NCI-H524 (cell line): ENCODE data around the gene CDH23.

Source experiments
- DNase-seq, 2 experiments: peaks; one replicate each; lab custom pipeline; 2025; lab: John Stamatoyannopoulos, UW

The CDH23 gene

DNA sequence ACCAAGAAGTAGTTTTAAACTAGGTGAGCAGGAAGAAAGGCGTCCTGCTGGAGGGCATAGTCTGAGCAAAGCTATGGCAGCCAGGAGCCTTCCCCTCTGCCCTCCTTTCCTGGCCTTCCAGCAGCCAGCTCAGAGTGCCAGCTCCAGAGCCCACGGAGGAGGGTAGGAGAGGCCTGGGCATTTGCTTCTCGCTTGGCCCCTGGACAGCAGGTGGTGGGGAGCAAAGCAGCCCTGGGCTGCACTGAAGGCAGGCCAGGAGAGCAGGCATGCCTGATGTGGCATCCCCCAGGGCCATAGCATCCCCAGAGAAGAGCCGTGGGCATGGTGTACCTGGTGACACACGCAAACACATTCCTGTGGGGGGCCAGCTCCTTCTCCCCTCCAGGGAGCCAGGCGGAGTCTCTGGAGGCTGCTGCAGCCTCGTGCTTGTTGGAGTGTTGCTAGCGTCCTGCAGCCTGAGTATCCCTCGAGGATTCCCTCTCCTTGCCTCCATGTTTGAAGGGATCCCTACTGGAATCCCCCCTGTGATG is 43.9 kb downstream of the CDH23 start:
- no peak for DNase-seq

DNA sequence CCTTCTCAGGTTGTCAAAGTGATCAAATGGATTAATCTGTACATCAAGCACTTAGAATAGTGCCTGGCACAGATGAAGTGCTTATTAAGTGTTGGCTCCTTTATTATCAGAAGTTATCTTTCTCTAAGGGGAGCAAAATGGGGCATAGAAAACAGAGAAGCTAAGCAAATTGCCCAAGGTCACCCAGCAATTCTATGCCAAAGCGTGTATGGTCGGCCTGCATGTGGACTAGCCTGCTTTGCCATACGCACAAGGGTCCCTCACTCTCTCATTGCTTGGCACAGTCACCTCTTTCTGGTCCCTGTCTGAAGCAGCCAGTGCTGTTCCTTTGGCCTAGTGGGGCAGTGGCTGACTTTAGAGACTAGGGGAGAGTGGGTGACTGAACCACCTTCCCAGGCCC is 45.3 kb downstream of the CDH23 start:
- no peak for DNase-seq

DNA sequence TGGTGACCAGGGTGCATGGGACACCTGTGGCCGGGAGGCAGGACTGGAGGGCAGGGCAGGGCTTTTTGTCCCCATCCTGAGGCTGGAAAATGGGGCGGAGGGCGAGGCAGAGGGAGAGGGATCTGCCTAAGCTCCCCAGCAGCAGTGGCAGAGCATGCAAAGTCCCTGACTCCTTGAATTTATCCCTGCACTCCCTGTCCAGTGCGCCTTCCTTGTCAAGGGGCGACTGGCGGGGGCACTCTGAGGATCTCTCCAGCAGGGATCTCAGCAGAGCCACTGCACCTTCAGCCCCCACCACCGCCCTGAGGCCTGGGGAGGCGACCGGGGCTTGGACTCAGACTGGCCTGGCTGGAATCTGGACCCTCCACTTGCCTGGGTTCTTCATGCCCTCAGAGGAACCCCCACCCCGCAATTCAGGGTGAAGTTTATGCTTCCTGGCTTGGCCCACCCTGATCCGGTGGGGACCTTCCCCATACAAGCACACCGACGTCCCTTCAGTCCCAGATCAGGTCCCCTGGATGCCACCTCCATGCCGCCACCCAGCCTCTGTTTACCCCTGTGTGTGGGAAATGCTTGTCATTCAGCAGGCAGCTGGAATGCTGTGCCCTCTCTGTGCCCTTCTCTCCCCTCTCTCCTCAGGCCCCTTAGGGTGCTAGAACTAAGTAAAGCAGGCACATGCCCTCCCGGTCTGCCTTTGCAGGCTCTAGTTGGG is 46.3 kb downstream of the CDH23 start:
- DNase-seq: no peak

DNA sequence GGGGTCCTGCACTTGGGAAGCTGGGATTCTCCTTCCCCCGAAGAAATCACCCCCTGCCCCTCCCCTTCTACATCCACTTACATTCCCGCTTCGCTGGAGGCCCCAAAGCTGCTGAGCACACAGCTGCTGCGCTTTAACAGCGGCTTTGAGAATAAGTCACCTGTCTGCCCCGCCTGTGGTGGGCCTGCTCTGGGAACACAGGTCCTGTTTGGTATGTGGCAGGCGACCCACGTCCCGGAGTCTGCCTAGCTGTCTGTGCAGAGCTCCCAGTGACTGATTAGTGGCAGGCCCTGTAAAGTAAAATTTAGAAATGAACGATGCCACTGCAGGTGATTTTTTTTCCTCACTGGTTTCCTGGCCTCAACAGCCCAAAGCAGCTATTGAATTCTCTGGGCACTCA is 47.0 kb downstream of the CDH23 start:
- DNase-seq: peak in 1 of 2 experiments; percentile 27

DNA sequence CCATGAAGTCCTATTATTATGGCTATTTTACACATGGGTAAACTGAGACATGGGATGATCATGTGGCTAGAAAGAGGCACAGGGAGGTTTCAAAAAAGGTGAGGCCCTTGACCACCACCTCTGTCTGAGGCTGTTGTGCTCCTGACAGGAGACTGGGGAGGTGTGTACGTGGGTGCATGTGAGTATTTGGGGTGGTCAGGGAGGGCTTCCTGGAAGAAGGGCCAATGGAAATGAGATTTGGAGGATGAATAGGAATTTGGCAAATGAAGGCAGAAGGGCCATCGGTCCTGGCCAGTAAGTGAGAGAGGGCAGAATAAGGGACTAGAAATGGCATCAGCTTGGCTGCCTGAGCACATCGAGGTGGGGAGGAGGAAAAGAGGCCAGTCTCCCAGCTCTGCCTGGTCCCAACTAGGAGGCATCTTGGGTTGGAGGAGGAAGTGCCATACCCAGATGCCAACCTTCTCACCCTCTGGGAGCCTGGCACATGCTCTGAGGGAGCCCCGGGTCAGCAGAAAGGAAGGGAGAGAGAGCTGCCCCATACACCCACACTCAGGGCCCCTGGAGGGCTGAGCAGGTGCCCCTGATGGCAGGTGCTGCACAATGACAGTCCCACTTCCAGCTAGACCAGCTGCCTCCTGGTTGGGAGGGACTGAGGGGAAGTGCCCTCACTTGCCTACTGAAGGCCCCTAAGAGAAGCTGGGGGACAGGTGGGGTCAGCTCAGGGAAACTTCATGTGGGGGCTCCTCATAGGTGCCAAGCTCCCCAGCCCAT is 47.7 kb downstream of the CDH23 start:
- no peak for DNase-seq

DNA sequence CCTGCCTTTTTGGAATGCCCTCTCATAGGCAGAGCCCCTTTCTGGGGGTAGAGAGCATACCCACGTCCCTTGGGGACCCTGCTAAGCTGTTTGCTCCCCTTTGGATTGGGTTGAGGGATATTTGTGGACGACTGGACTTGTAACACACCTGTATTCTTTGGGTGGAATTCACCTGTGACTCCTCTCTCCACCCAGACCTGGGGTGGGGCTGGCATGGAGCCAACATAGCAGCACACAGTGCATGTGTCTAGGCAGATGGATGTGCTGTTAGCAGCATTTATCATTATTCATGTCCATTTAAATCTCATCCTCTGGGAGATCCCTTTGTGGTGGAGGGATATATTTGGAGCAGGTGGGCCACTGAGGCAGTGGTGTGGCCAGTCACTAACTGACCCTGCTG is 51.0 kb downstream of the CDH23 start:
- DNase-seq: no peak

DNA sequence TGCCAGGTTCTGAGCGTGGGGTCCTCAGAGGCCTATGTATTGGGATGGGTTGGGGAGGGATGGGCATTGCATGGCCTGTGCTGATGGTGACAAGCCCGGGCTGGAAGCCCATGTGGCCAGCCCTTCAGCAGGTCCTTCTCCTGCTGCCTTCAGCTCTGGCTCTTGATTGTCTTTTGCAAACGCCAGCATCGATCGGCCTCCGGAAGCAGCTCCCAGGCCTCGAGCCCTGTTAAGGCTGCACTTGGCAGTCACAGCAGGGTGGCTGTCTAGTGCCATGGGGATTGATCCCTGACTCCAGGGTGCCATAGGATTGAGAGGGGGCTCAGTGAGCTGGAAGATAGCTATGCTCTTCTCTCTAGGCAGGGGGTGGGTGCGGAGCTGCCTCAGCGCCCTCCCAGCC is 51.4 kb downstream of the CDH23 start:
- no peak for DNase-seq

DNA sequence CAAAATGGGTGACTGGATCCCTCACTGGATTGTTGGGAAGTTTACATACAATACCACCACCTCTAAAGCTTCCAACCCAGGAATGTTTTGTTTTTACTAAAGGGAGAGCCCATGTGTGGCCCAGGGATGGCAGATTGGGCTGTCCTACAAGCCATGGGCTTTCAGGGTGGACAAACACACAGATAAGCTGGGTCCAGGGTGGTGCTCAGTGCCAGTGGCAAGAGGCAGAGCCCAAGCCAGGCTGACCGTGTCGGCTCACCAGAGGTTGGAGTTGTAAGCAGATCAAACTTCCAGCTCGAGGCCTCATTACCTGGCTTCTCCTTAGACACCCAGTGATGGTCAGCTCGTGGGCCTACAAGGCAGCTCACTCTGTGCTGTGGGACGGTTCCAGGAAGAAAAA is 52.3 kb downstream of the CDH23 start:
- DNase-seq: no peak

DNA sequence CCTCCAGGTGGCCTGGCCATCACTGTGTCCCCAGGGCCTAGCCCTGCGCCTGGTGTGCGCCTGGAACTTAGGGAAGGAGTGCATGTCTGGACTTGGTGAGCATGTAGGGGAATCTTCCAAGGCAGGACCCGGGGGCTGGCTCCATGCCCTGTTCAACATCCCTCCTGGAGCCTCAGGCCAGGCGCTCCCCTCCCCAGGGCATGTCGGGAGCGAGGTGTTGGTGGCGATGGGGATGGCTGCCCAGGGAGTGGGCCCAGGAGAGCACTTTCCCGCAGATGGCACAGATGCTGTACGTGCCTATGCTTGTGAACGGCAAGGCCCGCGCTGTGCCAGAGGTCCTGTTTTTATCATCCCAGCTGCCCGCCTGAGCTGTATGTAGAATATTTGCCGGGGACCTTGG is 55.0 kb downstream of the CDH23 start:
- no peak for DNase-seq

DNA sequence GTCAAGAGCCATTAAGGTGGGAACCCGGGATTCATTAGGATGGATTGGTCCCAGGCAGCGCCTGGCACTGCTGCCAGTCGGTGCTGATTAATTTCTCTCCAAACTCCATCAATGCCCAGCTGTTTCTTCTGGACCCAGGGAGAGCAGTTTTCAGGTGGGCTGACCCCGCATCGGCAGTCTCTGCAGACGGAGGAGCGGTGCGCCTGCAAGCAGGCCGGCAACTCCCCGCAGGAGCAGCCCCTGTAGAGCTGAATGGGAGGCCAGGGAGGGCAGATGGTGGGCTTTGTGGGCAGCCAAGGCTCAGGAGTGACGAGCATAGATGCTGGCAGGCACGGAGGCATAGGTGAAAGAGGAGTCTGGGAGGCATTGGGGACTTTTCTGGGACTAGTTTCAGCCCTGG is 56.5 kb downstream of the CDH23 start:
- DNase-seq: no peak

DNA sequence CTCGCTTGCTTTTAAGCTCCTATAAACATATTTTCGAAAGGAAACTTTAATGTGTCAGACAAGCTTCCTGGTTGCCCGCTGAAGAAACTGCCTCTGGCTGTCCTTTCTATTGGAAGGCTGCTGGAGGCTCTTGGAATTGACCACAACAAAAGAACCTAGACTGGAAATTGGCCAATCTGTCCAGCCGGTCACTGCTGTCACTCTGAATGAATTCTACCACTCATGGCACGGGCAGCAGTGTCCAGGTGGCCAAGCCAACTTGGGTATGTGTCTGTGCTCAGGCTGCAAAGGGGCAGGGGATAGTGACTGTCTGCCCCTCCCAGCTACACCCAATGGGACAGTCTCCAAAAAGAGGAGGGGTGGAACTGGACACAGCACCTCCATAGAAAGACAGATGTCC is 57.6 kb downstream of the CDH23 start:
- DNase-seq: no peak

DNA sequence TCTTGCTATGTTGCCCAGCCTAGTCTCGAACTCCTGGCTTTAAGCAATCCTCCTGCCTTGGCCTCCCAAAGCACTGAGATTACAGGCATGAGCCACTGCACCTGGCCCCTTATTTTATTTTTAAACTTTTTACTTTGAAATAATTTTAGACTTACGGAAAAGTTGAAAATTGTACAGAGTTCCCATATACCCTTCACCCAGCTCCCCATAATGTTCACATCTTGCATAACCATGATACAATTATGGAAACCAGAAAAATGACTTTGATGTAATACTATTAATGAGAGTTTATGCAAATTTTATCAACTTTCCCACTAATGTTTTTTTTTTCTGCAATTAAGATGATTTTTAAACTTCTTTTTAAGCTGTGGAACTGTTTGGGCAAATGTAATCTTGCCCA is 58.3 kb downstream of the CDH23 start:
- DNase-seq: no peak

DNA sequence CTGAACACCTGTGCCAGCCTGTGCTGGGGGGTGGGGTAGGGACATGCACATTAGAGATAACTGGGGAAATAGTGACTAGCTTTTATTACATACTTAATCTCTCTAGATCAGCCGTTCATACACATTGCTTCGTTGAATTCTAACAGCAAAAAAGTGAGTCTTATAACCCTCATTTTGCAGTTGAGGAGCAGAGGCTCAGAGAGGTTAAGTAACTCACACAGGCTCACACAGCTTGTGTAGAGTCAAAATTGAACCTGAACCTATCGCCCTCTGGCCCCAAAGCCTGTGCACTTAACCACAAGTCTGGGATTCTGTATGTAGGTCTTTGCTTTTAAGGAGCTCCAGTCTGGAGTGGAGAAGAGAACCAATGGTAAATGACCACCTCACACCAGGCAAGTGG is 59.9 kb downstream of the CDH23 start:
- DNase-seq: no peak

DNA sequence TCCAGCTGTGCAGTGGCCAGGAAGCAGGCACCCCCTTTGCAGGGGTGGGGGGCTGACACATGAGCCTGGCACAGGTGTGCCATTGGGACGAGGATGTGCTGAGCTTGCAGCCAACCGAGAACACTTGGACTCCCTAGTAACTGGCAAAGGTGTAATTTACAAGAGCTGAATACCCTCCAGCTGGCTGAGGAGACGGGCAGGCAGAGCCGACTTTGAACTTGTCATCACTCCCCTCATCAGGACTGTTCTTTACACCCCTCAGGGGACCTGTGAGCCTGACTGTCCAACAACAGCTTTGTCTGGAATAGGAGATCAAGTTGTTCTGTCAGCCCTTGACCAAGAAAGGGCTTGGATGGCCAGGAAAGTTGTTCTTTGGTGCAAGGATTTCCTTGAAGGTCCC is 61.2 kb downstream of the CDH23 start:
- DNase-seq: no peak

DNA sequence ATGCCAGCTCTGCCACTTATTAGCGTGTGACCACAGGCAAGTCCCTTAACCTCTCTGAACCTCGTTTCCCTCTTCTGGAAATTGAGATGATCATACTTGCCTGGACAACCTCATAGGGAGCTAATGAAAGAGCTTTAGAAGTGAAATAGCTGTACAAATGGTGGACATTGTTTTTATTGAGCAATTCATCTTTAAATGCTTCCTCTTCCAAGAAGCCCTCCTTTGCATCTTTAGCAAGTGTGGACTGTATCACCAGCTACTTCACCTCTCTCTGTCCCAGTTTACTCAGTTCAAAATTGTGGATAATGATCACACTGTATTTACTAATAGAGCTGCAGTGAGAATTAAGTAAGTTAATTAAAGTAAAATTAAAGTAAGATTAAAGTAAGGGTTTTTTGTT is 61.7 kb downstream of the CDH23 start:
- no peak for DNase-seq

DNA sequence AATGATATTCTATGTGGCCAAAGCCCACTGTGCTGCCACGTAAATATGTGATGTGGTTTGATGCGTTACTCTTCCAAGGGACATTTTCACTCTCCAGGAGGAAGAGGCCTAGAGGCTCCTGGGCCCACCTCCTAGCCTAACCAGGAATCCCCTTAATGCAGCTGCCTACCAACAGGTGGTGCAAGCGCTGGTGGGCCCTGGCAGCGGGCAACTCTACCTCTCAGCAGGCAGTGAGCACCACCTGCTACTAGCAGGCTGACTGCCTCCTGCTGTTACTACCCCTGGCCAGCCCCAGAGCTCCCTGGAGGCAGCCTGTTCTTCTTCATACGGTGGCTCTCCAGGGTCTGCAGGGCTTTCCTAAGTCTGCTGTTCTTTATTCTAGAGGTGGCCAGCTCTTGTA is 62.8 kb downstream of the CDH23 start:
- peak in 1 of 2 experiments; percentile 38 for DNase-seq

DNA sequence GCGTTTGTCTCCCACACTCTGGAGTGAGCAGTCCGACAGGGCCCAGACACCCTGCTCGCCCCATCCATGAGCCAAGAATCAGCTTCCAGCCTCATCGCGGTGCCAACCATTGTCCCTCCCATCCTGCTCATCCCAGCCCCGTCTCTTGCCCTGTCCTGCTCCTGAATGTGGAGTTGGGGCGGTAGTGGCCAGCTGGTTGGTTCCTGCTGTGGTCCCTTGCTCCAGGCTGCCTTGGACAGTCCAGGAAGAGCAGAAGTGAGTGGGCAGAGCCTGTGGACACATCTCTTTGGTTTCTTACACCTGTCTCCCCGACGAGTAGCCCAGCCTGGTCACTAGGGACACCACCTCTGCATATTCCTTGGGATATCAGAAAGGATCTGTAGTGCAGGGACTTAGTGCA is 63.9 kb downstream of the CDH23 start:
- no peak for DNase-seq

DNA sequence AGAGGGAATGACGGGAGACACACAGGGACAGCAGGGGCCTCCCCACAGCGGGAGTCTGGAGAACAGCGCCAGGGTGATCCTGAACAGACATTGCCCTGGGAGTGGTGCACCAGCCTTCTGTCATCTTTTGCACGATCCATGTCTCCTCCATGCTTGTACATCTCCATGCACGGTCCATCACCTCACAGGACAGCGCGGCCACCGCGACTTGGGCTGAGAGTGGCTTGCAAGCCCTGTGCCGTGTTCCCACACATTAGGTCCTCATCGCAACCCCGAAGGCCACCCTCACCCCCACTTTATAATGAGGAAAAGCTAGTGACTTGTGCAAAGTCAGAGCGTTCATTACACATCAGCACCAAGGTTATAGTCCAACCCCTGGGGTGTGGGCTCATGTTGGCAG is 64.7 kb downstream of the CDH23 start:
- no peak for DNase-seq

DNA sequence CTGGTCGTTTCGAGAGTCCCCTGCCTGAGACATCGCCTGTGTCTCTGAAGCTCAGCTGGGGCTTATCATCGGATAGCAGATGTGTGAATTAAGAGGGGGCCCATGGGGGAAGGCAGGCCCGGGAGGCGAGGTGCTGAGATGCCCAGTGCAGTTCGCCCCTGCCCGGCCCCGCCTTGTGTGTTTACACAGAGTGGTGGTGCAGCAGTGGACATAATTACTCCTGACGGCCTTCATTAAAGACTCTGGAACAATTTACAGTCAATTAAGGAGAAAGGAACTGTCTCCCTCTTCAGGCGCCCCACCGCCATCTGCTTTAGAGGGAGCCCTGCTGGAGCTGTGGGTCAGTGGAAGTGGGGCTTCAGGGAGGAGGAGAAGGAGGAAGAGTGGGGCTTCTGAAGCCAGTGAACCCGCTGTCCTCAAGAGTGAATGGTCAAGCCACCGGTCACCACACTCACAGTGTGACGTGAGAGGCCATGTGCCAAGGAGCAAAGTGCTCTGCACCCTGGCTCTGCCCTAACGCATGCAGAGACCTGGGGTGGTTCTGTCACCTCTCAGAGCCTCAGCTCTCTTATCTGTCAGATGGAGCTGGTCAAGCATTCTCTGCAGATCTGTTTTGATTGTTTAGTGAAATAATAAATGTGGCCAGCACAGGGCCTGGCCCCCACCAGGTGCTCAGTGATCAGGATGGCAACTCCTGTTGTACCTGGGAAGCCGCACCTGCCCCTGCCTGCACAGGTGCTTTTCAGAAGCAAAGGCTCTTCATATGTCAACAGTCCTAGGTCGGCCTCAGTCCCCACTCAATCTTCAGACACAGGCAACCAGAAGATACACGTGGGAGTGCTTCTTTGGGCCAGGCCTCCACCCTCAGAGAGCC is 65.6 kb downstream of the CDH23 start:
- peak; percentile 28 to 67 for DNase-seq

DNA sequence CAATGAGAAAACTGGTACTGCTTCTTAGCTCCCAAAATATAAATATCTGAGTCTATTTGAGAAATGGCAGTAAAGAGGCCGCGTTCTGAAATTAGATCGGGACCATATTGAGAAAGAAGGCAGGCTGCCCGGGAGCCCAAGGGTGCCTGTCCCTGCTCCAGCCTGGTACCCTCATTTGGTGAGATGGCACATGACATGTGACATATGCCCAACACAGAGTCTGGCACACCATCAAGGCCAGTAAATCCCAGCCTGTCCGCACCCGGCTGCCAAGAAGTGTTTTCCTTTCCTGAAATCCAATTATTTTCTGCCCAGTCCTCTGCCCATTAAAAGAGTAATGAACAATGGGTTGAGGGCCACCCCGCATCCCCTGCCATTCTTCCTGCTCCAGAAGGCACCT is 66.4 kb downstream of the CDH23 start:
- DNase-seq: no peak

DNA sequence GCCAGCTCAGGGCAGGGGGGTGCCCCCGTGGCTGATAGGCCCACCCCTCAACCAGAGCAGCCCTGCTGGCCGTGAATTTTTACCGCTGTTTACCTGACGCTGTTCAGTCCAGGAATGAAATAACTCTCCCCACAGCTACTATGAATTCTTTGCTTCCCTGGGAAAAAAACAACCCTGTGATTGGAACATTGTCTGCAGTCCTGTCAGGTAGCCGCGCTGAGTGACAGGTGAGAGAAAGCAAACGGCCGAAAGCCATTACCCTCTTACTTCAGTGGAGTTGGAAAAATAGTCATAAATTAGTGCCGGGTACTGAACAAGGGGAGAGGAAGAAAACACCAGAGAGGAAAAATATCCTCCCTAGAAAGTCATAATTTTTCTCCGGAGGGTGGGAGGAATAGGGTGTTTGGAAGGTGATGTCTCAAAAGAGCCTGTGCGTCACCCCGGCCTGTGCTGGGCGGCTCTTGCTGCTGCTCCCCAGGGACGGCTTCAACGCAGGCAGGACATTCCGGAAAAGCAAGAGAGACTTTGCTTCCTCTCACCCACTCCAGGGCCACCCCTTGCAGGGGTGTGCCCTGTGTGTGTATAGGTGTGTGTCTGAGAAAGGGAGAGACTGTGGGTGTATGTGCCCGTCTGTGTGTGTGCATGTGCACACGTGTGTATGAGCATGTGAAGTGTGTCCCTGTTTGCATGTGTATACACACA is 69.0 kb downstream of the CDH23 start:
- no peak for DNase-seq

DNA sequence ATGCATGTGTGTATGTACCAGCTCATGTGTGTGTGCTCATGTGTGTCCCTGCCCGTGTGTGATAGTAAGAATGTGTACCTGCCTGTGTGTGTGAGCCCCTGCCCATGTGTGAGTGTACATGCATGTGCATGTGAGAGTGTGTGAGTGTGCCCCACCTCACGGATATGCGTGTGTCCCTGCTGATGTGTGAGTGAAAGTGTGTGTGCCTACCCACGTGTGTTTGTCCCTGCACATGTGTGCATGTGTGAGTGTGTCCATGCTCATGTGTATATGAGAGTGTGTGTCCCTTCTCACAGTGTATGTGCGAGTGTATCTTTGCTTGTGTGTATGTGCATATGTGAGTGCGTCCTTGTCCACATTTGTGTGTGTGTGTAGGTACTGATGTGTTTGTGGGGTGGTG is 69.6 kb downstream of the CDH23 start:
- DNase-seq: no peak
